ENCODE measurements around the gene SYNGR4.

GRCh38 chr19:48332662-48333466 is 31.3 kb upstream of the SYNGR4 start:
- no peak for TF ChIP-seq CTCF (optimal IDR thresholded peaks at IDR 0.05 in 1 of 3, IDR thresholded peaks at IDR 0.05 in 1 of 3, conservative IDR thresholded peaks at IDR 0.05 in 1 of 3; ENCODE audit: extremely low read depth in 1 of 3, insufficient read depth in 2 of 3, low read length in 3 of 3)
- TF ChIP-seq EZH2 (IDR thresholded peaks at IDR 0.05; ENCODE audit: low read length), result no peak

Data from keratinocyte (primary cell).